Measurements from ENCODE around the gene MYO1B.

MYO1B gene

DNA sequence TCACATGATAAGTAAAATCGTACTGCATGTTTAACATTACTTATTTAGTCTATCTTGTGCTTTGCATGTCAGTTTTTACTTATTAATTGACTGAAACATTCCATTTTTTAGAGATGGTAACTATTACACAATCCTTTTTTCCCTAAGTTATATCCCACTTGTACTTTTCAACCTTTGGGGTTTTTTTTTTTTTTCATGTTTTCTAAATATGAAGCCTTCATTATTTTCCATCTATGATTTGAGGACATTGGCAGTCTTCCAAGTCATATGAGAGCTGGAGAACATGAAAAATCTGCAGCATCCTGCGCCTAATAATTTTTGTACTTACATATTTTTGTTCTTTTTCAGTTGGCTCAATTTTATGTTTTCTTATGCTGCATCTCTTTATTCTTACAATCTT lies 113.9 kb downstream of the MYO1B start:
- no peaks in the 10 kb centered on the region for H3K79me2 ChIP-seq (ENCODE audit: insufficient read depth, low read length)
- H3K27ac ChIP-seq (ENCODE audit: low read depth, low read length): no peak overlapping the region
- H3K4me2 ChIP-seq (ENCODE audit: low read depth, low read length, poor library complexity, severe bottlenecking): no peak overlapping the region
- H3K9ac ChIP-seq (ENCODE audit: low read length): no peak overlapping the region
- no peak overlapping the region for H3K4me3 ChIP-seq (ENCODE audit: insufficient read depth, low read length, poor library complexity, severe bottlenecking)
- no peaks in the 10 kb centered on the region for H3K27me3 ChIP-seq (ENCODE audit: low read length)
- no peak overlapping the region for H2AFZ ChIP-seq (ENCODE audit: low read depth, low read length, severe bottlenecking)
- H4K20me1 ChIP-seq (ENCODE audit: low read depth, low read length): no peaks in the 10 kb centered on the region
- no peak for TF ChIP-seq EZH2phosphoT487 (conservative IDR thresholded peaks at IDR 0.05; ENCODE audit: low read length)
- TF ChIP-seq, protein P1, sequence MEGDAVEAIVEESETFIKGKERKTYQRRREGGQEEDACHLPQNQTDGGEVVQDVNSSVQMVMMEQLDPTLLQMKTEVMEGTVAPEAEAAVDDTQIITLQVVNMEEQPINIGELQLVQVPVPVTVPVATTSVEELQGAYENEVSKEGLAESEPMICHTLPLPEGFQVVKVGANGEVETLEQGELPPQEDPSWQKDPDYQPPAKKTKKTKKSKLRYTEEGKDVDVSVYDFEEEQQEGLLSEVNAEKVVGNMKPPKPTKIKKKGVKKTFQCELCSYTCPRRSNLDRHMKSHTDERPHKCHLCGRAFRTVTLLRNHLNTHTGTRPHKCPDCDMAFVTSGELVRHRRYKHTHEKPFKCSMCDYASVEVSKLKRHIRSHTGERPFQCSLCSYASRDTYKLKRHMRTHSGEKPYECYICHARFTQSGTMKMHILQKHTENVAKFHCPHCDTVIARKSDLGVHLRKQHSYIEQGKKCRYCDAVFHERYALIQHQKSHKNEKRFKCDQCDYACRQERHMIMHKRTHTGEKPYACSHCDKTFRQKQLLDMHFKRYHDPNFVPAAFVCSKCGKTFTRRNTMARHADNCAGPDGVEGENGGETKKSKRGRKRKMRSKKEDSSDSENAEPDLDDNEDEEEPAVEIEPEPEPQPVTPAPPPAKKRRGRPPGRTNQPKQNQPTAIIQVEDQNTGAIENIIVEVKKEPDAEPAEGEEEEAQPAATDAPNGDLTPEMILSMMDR (IDR thresholded peaks at IDR 0.05; ENCODE audit: insufficient read depth, low read length, poor library complexity, severe bottlenecking): no peak
- H3K9me3 ChIP-seq (ENCODE audit: insufficient read depth, low read length): no peaks in the 10 kb centered on the region
- no peaks in the 10 kb centered on the region for H3F3A ChIP-seq (ENCODE audit: insufficient read depth)
- no peaks in the 10 kb centered on the region for H3K9me2 ChIP-seq (replicated peaks; ENCODE audit: insufficient read depth, low read length)
- no peaks in the 10 kb centered on the region for H3K36me3 ChIP-seq (ENCODE audit: low read length)

DNA sequence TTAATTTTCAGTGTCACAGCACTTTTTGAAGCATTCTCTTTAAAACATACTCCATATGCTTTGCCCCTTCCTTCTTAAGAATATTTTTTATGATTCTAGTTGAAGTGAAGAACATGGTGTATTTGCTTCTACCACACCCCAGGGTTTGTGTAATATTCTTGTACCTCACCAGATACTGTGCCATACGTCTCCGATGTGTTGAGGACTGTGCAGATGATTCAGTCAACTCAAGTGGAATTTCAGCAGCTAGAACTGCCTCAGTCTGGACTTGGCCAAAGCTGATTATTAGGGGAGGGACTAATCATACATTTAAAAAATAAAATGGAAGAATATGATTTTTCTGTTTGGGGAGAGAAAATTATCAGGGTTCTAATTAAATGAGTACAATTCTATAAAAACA lies 115.7 kb downstream of the MYO1B start:
- H3K79me2 ChIP-seq (ENCODE audit: insufficient read depth, low read length): no peaks in the 10 kb centered on the region
- no peaks in the 10 kb centered on the region for H3K27me3 ChIP-seq (ENCODE audit: low read length)
- no peaks in the 10 kb centered on the region for H3K9me2 ChIP-seq (replicated peaks; ENCODE audit: insufficient read depth, low read length)
- no peak overlapping the region for H3K27ac ChIP-seq (ENCODE audit: low read depth, low read length)
- H3K4me2 ChIP-seq (ENCODE audit: low read depth, low read length, poor library complexity, severe bottlenecking): no peak overlapping the region
- H3K9me3 ChIP-seq (ENCODE audit: insufficient read depth, low read length): no peaks in the 10 kb centered on the region
- no peaks in the 10 kb centered on the region for H3K36me3 ChIP-seq (ENCODE audit: low read length)
- no peak overlapping the region for H2AFZ ChIP-seq (ENCODE audit: low read depth, low read length, severe bottlenecking)
- H3K4me3 ChIP-seq (ENCODE audit: insufficient read depth, low read length, poor library complexity, severe bottlenecking): no peak overlapping the region
- no peaks in the 10 kb centered on the region for H3F3A ChIP-seq (ENCODE audit: insufficient read depth)
- TF ChIP-seq, protein P1 (IDR thresholded peaks at IDR 0.05; ENCODE audit: insufficient read depth, low read length, poor library complexity, severe bottlenecking): no peak
- TF ChIP-seq EZH2phosphoT487 (conservative IDR thresholded peaks at IDR 0.05; ENCODE audit: low read length): no peak
- no peak overlapping the region for H3K9ac ChIP-seq (ENCODE audit: low read length)
- H4K20me1 ChIP-seq (ENCODE audit: low read depth, low read length): no peaks in the 10 kb centered on the region

DNA sequence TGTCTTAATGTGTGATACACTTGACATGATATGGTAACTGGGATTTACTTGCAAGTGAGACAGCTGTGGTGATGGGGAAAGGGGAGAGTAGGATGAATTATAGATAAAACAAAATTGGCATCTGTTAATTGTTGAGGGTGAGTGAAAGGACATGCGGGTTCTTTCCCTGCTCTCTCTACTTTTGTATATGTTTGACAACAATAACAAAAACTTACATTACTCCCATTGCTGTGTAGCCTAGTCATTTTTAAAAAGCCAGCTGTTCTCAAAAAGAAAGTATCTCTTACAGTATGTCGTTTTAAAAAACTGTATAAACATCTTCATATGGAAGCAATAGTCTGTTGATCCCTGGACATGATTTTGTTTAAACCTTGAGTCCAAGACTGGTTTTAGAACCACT lies 117.6 kb downstream of the MYO1B start:
- H3K9me2 ChIP-seq (replicated peaks; ENCODE audit: insufficient read depth, low read length): no peaks in the 10 kb centered on the region
- H3K36me3 ChIP-seq (ENCODE audit: low read length): no peaks in the 10 kb centered on the region
- H3K9ac ChIP-seq (ENCODE audit: low read length): no peak overlapping the region
- no peaks in the 10 kb centered on the region; the same call in 1 of the 2 replicates for H3K27me3 ChIP-seq (ENCODE audit: low read length)
- no peak overlapping the region for H2AFZ ChIP-seq (ENCODE audit: low read depth, low read length, severe bottlenecking)
- no peak overlapping the region for H3K4me2 ChIP-seq (ENCODE audit: low read depth, low read length, poor library complexity, severe bottlenecking)
- no peaks in the 10 kb centered on the region for H4K20me1 ChIP-seq (ENCODE audit: low read depth, low read length)
- H3K4me3 ChIP-seq (ENCODE audit: insufficient read depth, low read length, poor library complexity, severe bottlenecking): no peak overlapping the region
- TF ChIP-seq EZH2phosphoT487 (conservative IDR thresholded peaks at IDR 0.05; ENCODE audit: low read length): no peak
- TF ChIP-seq, protein P1 (IDR thresholded peaks at IDR 0.05; ENCODE audit: insufficient read depth, low read length, poor library complexity, severe bottlenecking): no peak
- H3F3A ChIP-seq (ENCODE audit: insufficient read depth): no peaks in the 10 kb centered on the region
- H3K79me2 ChIP-seq (ENCODE audit: insufficient read depth, low read length): no peaks in the 10 kb centered on the region
- no peaks in the 10 kb centered on the region for H3K9me3 ChIP-seq (ENCODE audit: insufficient read depth, low read length)
- no peak overlapping the region for H3K27ac ChIP-seq (ENCODE audit: low read depth, low read length)

Measured in SU-DHL-6 (cell line).